DOHH2 (cell line): ENCODE measurements around the gene GRB14.

Source experiments
- H3F3A ChIP-seq: fragments of 200-600 bp; sonication (generic), shearing (Covaris generic); 2 replicates; pipeline ENCODE4 v1.6.0; 2016; ENCODE audit warnings: antibody characterized with exemption, mild to moderate bottlenecking; ENCODE audit not compliant: control insufficient read depth, insufficient read depth
- H3K27ac ChIP-seq: fragments of 200-600 bp; sonication (generic); 2 replicates; pipeline ENCODE4 v1.5.1; 2014; ENCODE audit warnings: low read depth, mild to moderate bottlenecking, low read length, moderate library complexity
- H3K27me3 ChIP-seq: fragments of 200-600 bp; sonication (generic); 2 replicates; pipeline ENCODE4 v1.6.1; 2014; ENCODE audit warnings: mild to moderate bottlenecking, low read length, mixed read lengths; ENCODE audit not compliant: control insufficient read depth
- H3K36me3 ChIP-seq: fragments of 200-600 bp; sonication (generic); 2 replicates; pipeline ENCODE4 v1.6.1; 2014; ENCODE audit warnings: mild to moderate bottlenecking, low read length, moderate library complexity, mixed read lengths; ENCODE audit not compliant: control insufficient read depth
- H3K4me1 ChIP-seq: fragments of 200-600 bp; sonication (generic); 2 replicates; pipeline ENCODE4 v1.6.1; 2014; ENCODE audit warnings: mild to moderate bottlenecking, low read length, mixed read lengths; ENCODE audit not compliant: control insufficient read depth
- H3K4me2 ChIP-seq: fragments of 200-600 bp; sonication (generic); 2 replicates; pipeline ENCODE4 v1.6.0; 2014; ENCODE audit warnings: mild to moderate bottlenecking, low read length, moderate library complexity
- H3K4me3 ChIP-seq: fragments of 200-600 bp; sonication (generic); 2 replicates; pipeline ENCODE4 v1.5.1; 2014; ENCODE audit warnings: mild to moderate bottlenecking, low read length, mixed read lengths
- H3K79me2 ChIP-seq: fragments of 200-600 bp; sonication (generic); 2 replicates; pipeline ENCODE4 v1.6.1; 2014; ENCODE audit warnings: mild to moderate bottlenecking, low read length, mixed read lengths; ENCODE audit not compliant: control insufficient read depth
- H3K9me2 ChIP-seq: fragments of 200-600 bp; sonication (generic); replicated peaks from 2 replicates; pipeline ENCODE4 v1.6.1; 2014; ENCODE audit warnings: mild to moderate bottlenecking, low read length, mixed read lengths; ENCODE audit not compliant: control insufficient read depth
- H3K9me3 ChIP-seq: fragments of 200-600 bp; sonication (generic); 2 replicates; pipeline ENCODE4 v1.6.1; 2014; ENCODE audit warnings: antibody characterized with exemption, low read length, mixed read lengths; ENCODE audit not compliant: control insufficient read depth, insufficient read depth
- H4K20me1 ChIP-seq: fragments of 200-600 bp; sonication (generic); 2 replicates; pipeline ENCODE4 v1.6.0; 2014; ENCODE audit warnings: low read depth, mild to moderate bottlenecking, antibody characterized with exemption, low read length, moderate library complexity; ENCODE audit not compliant: control insufficient read depth, insufficient read depth
- EZH2phosphoT487 ChIP-seq: fragments of 200-600 bp; sonication (generic); IDR thresholded peaks from 2 replicates; pipeline ENCODE4 v1.6.1; 2017; ENCODE audit warnings: borderline replicate concordance, mild to moderate bottlenecking, antibody characterized with exemption, low read length, moderate library complexity, mixed read lengths
- TF ChIP-seq, protein P1 (sequence below): fragments of 200-600 bp; sonication (generic); IDR thresholded peaks from one replicate; pipeline ENCODE4 v1.5.1; 2014; ENCODE audit warnings: antibody characterized with exemption, mild to moderate bottlenecking, low read depth, low read length; ENCODE audit not compliant: poor library complexity, severe bottlenecking

The GRB14 gene

DNA sequence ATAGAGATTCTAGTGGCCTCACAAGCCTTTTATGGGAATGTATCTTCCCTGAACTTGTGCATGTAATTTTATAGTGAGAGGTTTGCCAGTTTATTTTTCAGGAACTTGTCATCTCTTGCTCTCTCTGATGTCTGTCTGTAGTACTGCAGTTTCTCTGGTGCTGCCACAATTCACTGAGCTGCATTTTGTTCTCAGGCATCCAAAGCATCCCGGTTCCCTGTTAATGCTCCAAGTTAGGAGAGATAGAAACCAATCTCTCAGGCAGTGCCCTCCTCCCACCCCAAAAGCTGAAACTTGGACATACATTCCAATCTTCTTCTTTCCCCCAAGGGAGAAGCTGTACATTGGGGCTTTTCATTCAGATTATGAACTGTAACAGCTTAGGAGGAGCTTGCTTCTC is 30.1 kb upstream of the GRB14 start:
- Histone ChIP-seq H3K4me3 (no peak overlapping the region), H3K9me3 (no peaks in the 10 kb centered on the region), H3K36me3 (no peaks in the 10 kb centered on the region), H3K27me3 (no peaks in the 10 kb centered on the region), H4K20me1 (no peaks in the 10 kb centered on the region), H3F3A (no peaks in the 10 kb centered on the region), H3K27ac (no peak overlapping the region), H3K4me2 (no peak overlapping the region), H3K9me2 (no peaks in the 10 kb centered on the region), H3K4me1 (no peaks in the 10 kb centered on the region), H3K79me2 (no peaks in the 10 kb centered on the region)
- TF ChIP-seq EZH2phosphoT487, result no peak
- TF ChIP-seq, protein P1, sequence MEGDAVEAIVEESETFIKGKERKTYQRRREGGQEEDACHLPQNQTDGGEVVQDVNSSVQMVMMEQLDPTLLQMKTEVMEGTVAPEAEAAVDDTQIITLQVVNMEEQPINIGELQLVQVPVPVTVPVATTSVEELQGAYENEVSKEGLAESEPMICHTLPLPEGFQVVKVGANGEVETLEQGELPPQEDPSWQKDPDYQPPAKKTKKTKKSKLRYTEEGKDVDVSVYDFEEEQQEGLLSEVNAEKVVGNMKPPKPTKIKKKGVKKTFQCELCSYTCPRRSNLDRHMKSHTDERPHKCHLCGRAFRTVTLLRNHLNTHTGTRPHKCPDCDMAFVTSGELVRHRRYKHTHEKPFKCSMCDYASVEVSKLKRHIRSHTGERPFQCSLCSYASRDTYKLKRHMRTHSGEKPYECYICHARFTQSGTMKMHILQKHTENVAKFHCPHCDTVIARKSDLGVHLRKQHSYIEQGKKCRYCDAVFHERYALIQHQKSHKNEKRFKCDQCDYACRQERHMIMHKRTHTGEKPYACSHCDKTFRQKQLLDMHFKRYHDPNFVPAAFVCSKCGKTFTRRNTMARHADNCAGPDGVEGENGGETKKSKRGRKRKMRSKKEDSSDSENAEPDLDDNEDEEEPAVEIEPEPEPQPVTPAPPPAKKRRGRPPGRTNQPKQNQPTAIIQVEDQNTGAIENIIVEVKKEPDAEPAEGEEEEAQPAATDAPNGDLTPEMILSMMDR, result no peak

DNA sequence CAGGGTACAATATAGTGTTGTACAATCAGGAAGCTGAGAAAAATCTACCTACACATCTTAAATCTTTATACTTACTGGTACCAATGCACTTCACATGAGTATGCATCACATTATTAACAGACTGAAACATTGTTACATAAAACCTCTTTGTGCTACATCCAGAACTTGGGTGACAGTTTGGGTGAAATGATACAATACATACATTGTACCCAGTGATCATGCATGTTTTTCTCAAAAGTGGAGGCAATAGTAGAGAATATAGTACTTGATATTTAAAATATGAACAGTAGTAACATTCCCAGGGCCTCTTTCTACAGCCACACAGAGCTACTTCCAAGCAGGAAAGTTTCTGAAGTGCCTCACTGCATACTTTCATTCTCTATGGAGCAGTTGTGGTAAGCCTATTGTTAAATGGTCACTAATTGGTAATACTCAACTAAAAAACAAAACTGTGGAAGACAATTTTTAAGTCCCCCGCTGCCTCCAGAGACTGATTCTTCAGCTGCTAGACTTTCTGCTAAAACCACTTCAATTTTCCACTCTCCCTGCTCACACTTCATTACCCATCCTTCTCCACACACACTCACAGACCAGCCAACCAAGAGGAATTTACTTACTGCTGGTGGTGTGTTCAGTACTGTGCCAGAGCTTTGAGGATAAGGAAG is 22.9 kb upstream of the GRB14 start:
- H3K4me1 ChIP-seq, result no peaks in the 10 kb centered on the region
- H3K4me3 ChIP-seq, result no peak overlapping the region
- no peaks in the 10 kb centered on the region for H3K9me3 ChIP-seq
- no peak overlapping the region for H3K4me2 ChIP-seq
- no peaks in the 10 kb centered on the region for H4K20me1 ChIP-seq
- H3F3A ChIP-seq, result no peaks in the 10 kb centered on the region
- H3K27me3 ChIP-seq, result no peaks in the 10 kb centered on the region
- H3K27ac ChIP-seq, result no peak overlapping the region
- H3K9me2 ChIP-seq, result no peaks in the 10 kb centered on the region
- TF ChIP-seq, protein P1, result no peak
- no peak for TF ChIP-seq EZH2phosphoT487
- no peaks in the 10 kb centered on the region for H3K79me2 ChIP-seq
- H3K36me3 ChIP-seq, result no peaks in the 10 kb centered on the region

DNA sequence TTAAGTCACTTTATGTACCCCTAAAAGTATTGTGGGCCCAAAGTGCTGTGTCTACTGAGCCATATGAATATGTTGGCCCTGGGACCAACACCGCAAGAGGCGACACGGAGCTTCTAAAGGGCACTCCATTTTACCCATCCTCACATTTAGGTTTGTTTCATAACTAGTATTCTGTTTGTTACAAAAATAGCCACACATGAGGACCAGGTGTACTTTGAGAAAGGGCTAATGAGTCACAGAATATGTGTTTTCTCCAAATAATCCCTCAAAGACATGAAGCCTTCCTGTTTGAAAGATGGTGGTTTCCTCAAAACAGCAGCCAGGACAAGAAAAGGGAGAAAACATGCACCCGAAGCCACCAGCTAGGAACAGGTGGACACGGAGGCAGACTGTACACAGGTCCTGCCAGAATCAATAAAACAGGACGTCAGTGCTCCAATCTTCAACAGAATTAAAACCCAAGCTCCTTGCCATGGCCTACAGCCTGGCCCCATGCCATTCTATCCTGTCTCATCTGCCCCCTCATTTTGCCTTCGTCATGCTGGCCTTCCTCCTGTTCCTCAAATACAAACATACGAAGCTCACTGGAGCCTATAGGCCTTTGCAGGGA is 21.8 kb upstream of the GRB14 start:
- Histone ChIP-seq H4K20me1 (no peaks in the 10 kb centered on the region), H3K79me2 (no peaks in the 10 kb centered on the region), H3K27me3 (no peaks in the 10 kb centered on the region), H3K4me1 (no peaks in the 10 kb centered on the region), H3K27ac (no peak overlapping the region), H3K9me2 (no peaks in the 10 kb centered on the region), H3K4me2 (no peak overlapping the region), H3K36me3 (no peaks in the 10 kb centered on the region), H3K4me3 (no peak overlapping the region), H3F3A (no peaks in the 10 kb centered on the region), H3K9me3 (no peaks in the 10 kb centered on the region)
- TF ChIP-seq, protein P1, result no peak
- TF ChIP-seq EZH2phosphoT487, result no peak
